SU-DHL-6 (cell line): ENCODE results near the gene ERCC5.

Source experiments
- CTCF ChIP-seq: fragments of 200-600 bp; sonication (generic); IDR thresholded peaks from one replicate; pipeline ENCODE4 v1.5.1; 2017; ENCODE audit warnings: antibody characterized with exemption, mild to moderate bottlenecking, low read length, moderate library complexity; ENCODE audit not compliant: insufficient read depth, poor library complexity, severe bottlenecking
- EZH2phosphoT487 ChIP-seq: fragments of 200-600 bp; sonication (generic), shearing (Covaris generic); conservative IDR thresholded peaks from 2 replicates; pipeline ENCODE4 v1.6.1; 2018; ENCODE audit warnings: mild to moderate bottlenecking, antibody characterized with exemption, low read length, moderate library complexity, mixed read lengths

- no peak for TF ChIP-seq CTCF
- TF ChIP-seq EZH2phosphoT487: no peak
These were observed 7.6 kb upstream of the ERCC5 start for GRCh38 chr13:102838273-102838672.
